Neural crest cell (in vitro differentiated cells): ENCODE measurements around the gene ZNF618. TPM values are rescaled to one million over a fixed set of nuclear protein-coding genes. Genes with fewer than 3 reads are reported as not detected.
A peak's percentile ranks its signal among the peaks of the same experiment; 100 is the strongest.
"Not testable (repeated sequence)": the region's sequence is repeated elsewhere in the genome, so short reads cannot be mapped to it uniquely, and the experiment has no call there.

Experiments used
- DNase-seq: peaks from one replicate; pipeline ENCODE4 v3.0.0; 2021; ENCODE audit warnings: low read depth, mixed read lengths, low spot score
- H3K27ac Mint-ChIP-seq: one replicate; pipeline ENCODE4 v1.8.0; 2021; ENCODE audit warnings: mild to moderate bottlenecking, mixed read lengths; ENCODE audit not compliant: unreplicated experiment
- H3K27me3 Mint-ChIP-seq: 2 replicates; pipeline ENCODE4 v1.8.0; 2021; ENCODE audit warnings: low read depth, mild to moderate bottlenecking, mixed read lengths
- H3K36me3 Mint-ChIP-seq: 2 replicates; pipeline ENCODE4 v1.8.0; 2021; ENCODE audit warnings: low read depth, mild to moderate bottlenecking, mixed read lengths
- H3K4me1 Mint-ChIP-seq: 2 replicates; pipeline ENCODE4 v1.8.0; 2021; ENCODE audit warnings: mixed read lengths
- H3K4me3 Mint-ChIP-seq: one replicate; pipeline ENCODE4 v1.8.0; 2021; ENCODE audit warnings: mild to moderate bottlenecking, mixed read lengths
- H3K9me3 Mint-ChIP-seq: 2 replicates; pipeline ENCODE4 v1.8.0; 2021; ENCODE audit warnings: mixed read lengths
- CTCF ChIP-seq: fragments of 200-600 bp; sonication (generic); conservative IDR thresholded peaks from 2 replicates; pipeline ENCODE4 v1.5.0; 2021; ENCODE audit warnings: antibody characterized with exemption, mild to moderate bottlenecking
- total RNA-seq: library from RNA; stranded (reverse); gene quantifications from 2 replicates; pipeline ENCODE4 v1.2.1, GENCODE V29; 2021

ZNF618 gene
- total RNA-seq, 1 donor from 2014 or later, result 60.8 TPM

GRCh38 chr9:114080195-114080772, 204.2 kb downstream of the ZNF618 start:
- peaks cover 3% of the 10 kb centered on the region for H3K4me1 Mint-ChIP-seq
- no peak for DNase-seq
- TF ChIP-seq CTCF, result no peak
- H3K36me3 Mint-ChIP-seq, result no peaks in the 10 kb centered on the region
- no peak overlapping the region for H3K4me3 Mint-ChIP-seq
- H3K27me3 Mint-ChIP-seq, result peaks cover 14% of the 10 kb centered on the region
- no peaks in the 10 kb centered on the region for H3K9me3 Mint-ChIP-seq
- no peak overlapping the region for H3K27ac Mint-ChIP-seq

GRCh38 chr9:114080773-114081440, 204.8 kb downstream of the ZNF618 start:
- H3K27me3 Mint-ChIP-seq, result peaks cover 8% of the 10 kb centered on the region
- peak overlapping the region; percentile 67 for H3K27ac Mint-ChIP-seq
- H3K4me1 Mint-ChIP-seq, result peaks cover 3% of the 10 kb centered on the region
- no peak for TF ChIP-seq CTCF
- H3K36me3 Mint-ChIP-seq, result no peaks in the 10 kb centered on the region
- no peak for DNase-seq
- no peaks in the 10 kb centered on the region for H3K9me3 Mint-ChIP-seq
- no peak overlapping the region for H3K4me3 Mint-ChIP-seq

GRCh38 chr9:114081441-114082016, 205.4 kb downstream of the ZNF618 start:
- H3K27me3 Mint-ChIP-seq, result peaks cover 5% of the 10 kb centered on the region
- TF ChIP-seq CTCF, result no peak
- no peak for DNase-seq
- H3K9me3 Mint-ChIP-seq, result no peaks in the 10 kb centered on the region
- H3K4me3 Mint-ChIP-seq, result no peak overlapping the region
- peaks cover 3% of the 10 kb centered on the region for H3K4me1 Mint-ChIP-seq
- H3K27ac Mint-ChIP-seq, result no peak overlapping the region
- H3K36me3 Mint-ChIP-seq, result no peaks in the 10 kb centered on the region

GRCh38 chr9:114082017-114082762, 206.1 kb downstream of the ZNF618 start:
- no peaks in the 10 kb centered on the region for H3K36me3 Mint-ChIP-seq
- H3K4me3 Mint-ChIP-seq, result no peak overlapping the region
- H3K27me3 Mint-ChIP-seq, result no peaks in the 10 kb centered on the region
- peak; percentile 98 for DNase-seq
- TF ChIP-seq CTCF, result peak; percentile 91
- H3K9me3 Mint-ChIP-seq, result no peaks in the 10 kb centered on the region
- no peak overlapping the region for H3K27ac Mint-ChIP-seq
- H3K4me1 Mint-ChIP-seq, result peaks cover 3% of the 10 kb centered on the region

- H3K27me3 Mint-ChIP-seq, H3K27ac Mint-ChIP-seq, H3K9me3 Mint-ChIP-seq, H3K36me3 Mint-ChIP-seq, H3K4me3 Mint-ChIP-seq, DNase-seq, H3K4me1 Mint-ChIP-seq: not testable (repeated sequence)
Measured at GRCh38 chr9:114082763-114083412, 206.8 kb downstream of the ZNF618 start.
